ENCODE results near the gene SARS2. TPM values are rescaled to one million over a fixed set of nuclear protein-coding genes. Genes with fewer than 3 reads are reported as not detected.

The SARS2 gene
- total RNA-seq, result 5.4 and 8.2 TPM in 2 replicates

DNA sequence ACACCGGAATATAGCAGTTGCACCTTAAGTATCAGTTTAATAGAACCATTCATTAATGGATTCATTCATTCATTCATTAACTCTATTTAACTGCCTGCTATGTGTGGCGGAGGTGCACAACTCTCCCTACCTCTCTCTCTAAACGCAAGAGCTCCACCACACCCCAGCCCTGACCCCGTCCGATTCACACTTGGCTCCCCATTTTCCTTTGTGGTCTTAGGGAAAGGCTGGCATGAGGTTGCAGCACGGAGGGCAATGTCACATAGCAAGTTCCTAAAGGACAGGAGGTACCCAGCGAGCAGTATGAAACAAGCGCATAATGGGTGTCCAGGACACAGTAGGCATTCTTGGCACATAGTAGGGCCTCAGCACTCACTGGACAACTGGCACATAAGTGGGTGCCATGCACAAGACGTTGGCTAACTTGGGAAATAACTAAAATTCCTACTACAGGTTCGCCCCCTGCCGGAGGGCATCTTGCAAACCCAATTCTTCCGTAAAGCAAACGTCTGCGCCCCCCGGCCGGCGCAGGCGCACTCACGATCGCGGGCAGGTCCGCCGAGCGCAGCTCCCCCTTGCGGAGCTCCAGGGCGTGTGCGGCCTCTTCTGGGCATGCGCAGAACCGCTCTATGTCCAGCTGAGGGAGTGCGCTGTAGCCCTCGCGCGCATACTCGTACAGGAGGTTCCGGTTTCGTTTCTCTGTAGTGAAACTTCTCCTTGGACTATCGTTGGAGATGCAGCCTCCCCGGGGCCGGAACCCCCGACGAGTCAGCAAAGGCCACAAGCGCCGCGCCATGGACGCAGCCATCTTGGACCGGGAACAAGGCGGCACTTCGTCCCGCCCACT, at the start of gene SARS2:
SARS2 (minus strand) TSS at position 835 of the 847 bp plus-strand sequence; CDS start at position 808, 27 bp downstream.
- peak; percentile 79 for DNase-seq (ENCODE audit: low read depth)
- Histone ChIP-seq H3K4me3 (ENCODE audit: low read depth, low read length) (peak within 1 kb of the TSS; percentile 60), H3K36me3 (ENCODE audit: control insufficient read depth, insufficient read depth, low read length) (peaks cover 9% of the 10 kb centered on the region), H3K27me3 (ENCODE audit: control insufficient read depth, insufficient read depth, low read length) (no peaks in the 10 kb centered on the region)
- no peak for FAIRE-seq
- peak; percentile 98 for TF ChIP-seq CTCF (IDR thresholded peaks at IDR 0.05; ENCODE audit: insufficient read depth, low read length, severe bottlenecking)

GRCh38 chr19:38979812-38980211, 49.2 kb upstream of the SARS2 start:
- H3K27me3 ChIP-seq (ENCODE audit: control insufficient read depth, insufficient read depth, low read length), result no peaks in the 10 kb centered on the region
- no peak overlapping the region for H3K4me3 ChIP-seq (ENCODE audit: low read depth, low read length)
- no peak for TF ChIP-seq CTCF (IDR thresholded peaks at IDR 0.05; ENCODE audit: insufficient read depth, low read length, severe bottlenecking)
- DNase-seq (ENCODE audit: low read depth) (no peak), FAIRE-seq (no peak)
- no peaks in the 10 kb centered on the region for H3K36me3 ChIP-seq (ENCODE audit: control insufficient read depth, insufficient read depth, low read length)

DNA sequence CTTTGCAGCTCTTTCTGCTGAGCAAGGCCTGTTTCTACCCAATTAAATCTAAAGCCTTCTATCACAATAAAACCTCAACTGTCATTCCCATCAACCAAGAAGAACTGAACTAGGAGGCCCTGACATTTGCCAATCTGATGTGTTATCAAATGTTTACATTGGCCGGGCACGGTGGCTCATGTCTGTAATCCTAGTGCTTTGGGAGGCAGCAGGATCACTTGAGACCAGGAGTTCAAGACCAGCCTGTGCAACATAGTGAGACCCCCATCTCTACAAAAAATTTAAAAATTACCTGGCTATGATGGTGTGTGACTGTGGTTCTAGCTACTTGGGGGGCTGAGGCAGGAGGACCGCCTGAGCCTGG, 47.7 kb upstream of the SARS2 start:
- Histone ChIP-seq H3K4me3 (ENCODE audit: low read depth, low read length) (no peak overlapping the region), H3K36me3 (ENCODE audit: control insufficient read depth, insufficient read depth, low read length) (no peaks in the 10 kb centered on the region), H3K27me3 (ENCODE audit: control insufficient read depth, insufficient read depth, low read length) (no peaks in the 10 kb centered on the region)
- FAIRE-seq (no peak), DNase-seq (ENCODE audit: low read depth) (no peak)
- no peak for TF ChIP-seq CTCF (IDR thresholded peaks at IDR 0.05; ENCODE audit: insufficient read depth, low read length, severe bottlenecking)

GRCh38 chr19:38977445-38978325, 47.1 kb upstream of the SARS2 start:
- FAIRE-seq (no peak), DNase-seq (ENCODE audit: low read depth) (peak; percentile 55)
- Histone ChIP-seq H3K36me3 (ENCODE audit: control insufficient read depth, insufficient read depth, low read length) (no peaks in the 10 kb centered on the region), H3K4me3 (ENCODE audit: low read depth, low read length) (no peak overlapping the region), H3K27me3 (ENCODE audit: control insufficient read depth, insufficient read depth, low read length) (no peaks in the 10 kb centered on the region)
- TF ChIP-seq CTCF (IDR thresholded peaks at IDR 0.05; ENCODE audit: insufficient read depth, low read length, severe bottlenecking), result no peak

DNA sequence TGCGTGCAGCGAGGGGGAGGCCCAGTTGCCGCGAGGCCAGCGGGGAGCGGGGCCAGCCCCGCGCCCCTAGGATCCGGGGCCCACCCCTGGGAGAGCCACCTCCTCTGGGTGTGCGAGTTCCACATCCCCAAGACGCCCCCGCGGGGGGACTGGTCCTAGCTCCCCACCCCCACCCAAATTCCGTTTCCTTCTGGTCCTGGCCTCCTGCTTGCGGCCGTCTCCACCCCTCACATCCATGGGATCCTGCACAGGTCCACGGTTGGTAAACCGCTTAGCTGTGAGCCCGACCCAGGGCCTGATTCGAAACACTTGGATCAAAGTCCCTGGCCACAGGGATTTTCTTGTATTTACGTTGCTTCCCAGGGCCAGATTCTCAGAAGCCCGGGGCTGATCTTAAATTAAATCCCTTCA, 45.3 kb upstream of the SARS2 start:
- H3K36me3 ChIP-seq (ENCODE audit: control insufficient read depth, insufficient read depth, low read length), result no peaks in the 10 kb centered on the region
- no peak for DNase-seq (ENCODE audit: low read depth)
- no peak for TF ChIP-seq CTCF (IDR thresholded peaks at IDR 0.05; ENCODE audit: insufficient read depth, low read length, severe bottlenecking)
- FAIRE-seq, result no peak
- H3K27me3 ChIP-seq (ENCODE audit: control insufficient read depth, insufficient read depth, low read length), result no peaks in the 10 kb centered on the region
- H3K4me3 ChIP-seq (ENCODE audit: low read depth, low read length), result peak overlapping the region; percentile 64

Measured in bronchial epithelial cell (primary cell).